ENCODE measurements around the gene F11.

DNA sequence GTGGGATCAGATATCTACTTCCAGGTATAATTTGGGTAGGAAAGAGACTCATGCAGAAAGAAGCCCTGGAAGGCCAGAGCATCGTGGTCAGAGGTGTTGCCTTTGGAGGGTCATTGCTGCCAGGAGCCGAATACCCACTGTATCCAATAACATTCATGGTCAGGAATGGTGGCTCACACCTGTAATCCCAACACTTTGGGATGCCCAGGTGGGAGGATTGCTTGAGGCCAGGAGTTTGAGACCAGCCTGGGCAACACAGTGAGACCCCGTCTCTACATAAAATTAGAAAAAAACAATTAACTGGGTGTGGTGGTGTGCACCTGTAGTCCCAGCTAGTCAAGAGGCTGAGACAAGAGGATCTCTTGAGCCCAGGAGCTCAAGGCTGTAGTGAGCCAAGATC lies 10.9 kb upstream of the F11 start:
- TF ChIP-seq, protein P1, sequence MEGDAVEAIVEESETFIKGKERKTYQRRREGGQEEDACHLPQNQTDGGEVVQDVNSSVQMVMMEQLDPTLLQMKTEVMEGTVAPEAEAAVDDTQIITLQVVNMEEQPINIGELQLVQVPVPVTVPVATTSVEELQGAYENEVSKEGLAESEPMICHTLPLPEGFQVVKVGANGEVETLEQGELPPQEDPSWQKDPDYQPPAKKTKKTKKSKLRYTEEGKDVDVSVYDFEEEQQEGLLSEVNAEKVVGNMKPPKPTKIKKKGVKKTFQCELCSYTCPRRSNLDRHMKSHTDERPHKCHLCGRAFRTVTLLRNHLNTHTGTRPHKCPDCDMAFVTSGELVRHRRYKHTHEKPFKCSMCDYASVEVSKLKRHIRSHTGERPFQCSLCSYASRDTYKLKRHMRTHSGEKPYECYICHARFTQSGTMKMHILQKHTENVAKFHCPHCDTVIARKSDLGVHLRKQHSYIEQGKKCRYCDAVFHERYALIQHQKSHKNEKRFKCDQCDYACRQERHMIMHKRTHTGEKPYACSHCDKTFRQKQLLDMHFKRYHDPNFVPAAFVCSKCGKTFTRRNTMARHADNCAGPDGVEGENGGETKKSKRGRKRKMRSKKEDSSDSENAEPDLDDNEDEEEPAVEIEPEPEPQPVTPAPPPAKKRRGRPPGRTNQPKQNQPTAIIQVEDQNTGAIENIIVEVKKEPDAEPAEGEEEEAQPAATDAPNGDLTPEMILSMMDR (IDR thresholded peaks at IDR 0.05) = no peak
- TF ChIP-seq POLR2A (IDR thresholded peaks at IDR 0.05) = no peak
